GM12878 (cell line): Measurements from ENCODE around the gene HYAL1. TPM values are rescaled to one million over a fixed set of nuclear protein-coding genes. Genes with fewer than 3 reads are reported as not detected.
A peak's percentile ranks its signal among the peaks of the same experiment; 100 is the strongest.

ENCODE experiments used
- ATAC-seq: fragments of 200-7000 bp; cut with Tn5 transposase; 3 replicates; pipeline ENCODE4 v1.9.1; 2020; ENCODE audit warnings: mild to moderate bottlenecking, moderate library complexity
- BruUV-seq: library from RNA; stranded (reverse); fragments of 400-500 nt; replicated peaks from 2 replicates; lab custom pipeline; 2021; lab: Mats Ljungman, UMichigan
- CTCF ChIA-PET: fragments of 300-600 bp; sonication (Branson Sonifier 250); formaldehyde crosslinking; extraction: SDS; loops from one replicate; lab custom pipeline; 2021; ENCODE audit warnings: inconsistent platforms; lab: Yijun Ruan, JAX
- POLR2A ChIA-PET: fragments of 350-600 bp; formaldehyde crosslinking; extraction: SDS; loops from one replicate; lab custom pipeline; 2021; ENCODE audit warnings: inconsistent platforms; lab: Charles Lee
- RAD21 ChIA-PET: fragments of 300-600 bp; sonication (Branson Sonifier 250); formaldehyde crosslinking; loops from one replicate; lab custom pipeline; 2023; ENCODE audit warnings: antibody characterized with exemption; ENCODE audit not compliant: unreplicated experiment; lab: Charles Lee
- SMC1A ChIA-PET: fragments of 300-600 bp; sonication (Branson Sonifier 250); formaldehyde crosslinking; loops from one replicate; lab custom pipeline; 2023; ENCODE audit not compliant: unreplicated experiment, uncharacterized antibody; lab: Charles Lee
- DNase-seq: peaks from one replicate; pipeline ENCODE4 v3.0.0-alpha.2; 2011; ENCODE audit warnings: low read depth, low spot score
- FAIRE-seq: peaks from 3 replicates; lab custom pipeline; 2011; peaks lifted over from hg19 to GRCh38; lab: Jason Lieb, UNC
- H2AFZ ChIP-seq: 2 replicates; pipeline ENCODE4 v1.6.0; 2011; ENCODE audit warnings: low read depth, low read length, control low read depth; ENCODE audit not compliant: control insufficient read depth
- H3K27ac ChIP-seq: 2 replicates; pipeline ENCODE4 v1.5.1; 2011; ENCODE audit warnings: control low read depth; ENCODE audit not compliant: control insufficient read depth, insufficient read depth
- H3K27me3 ChIP-seq, 2 experiments: replicated peaks in 1 of 2; 2 replicates each; pipeline versions ENCODE4 v1.6.0 to v1.6.1; 2011; ENCODE audit warnings: low read length in 1 of 2; ENCODE audit not compliant: control insufficient read depth in 2 of 2, insufficient read depth in 2 of 2
- H3K36me3 ChIP-seq, 2 experiments: 2 replicates each; pipeline ENCODE4 v1.5.1; 2011; ENCODE audit warnings: low read length in 1 of 2; ENCODE audit not compliant: control insufficient read depth in 2 of 2, insufficient read depth in 2 of 2
- H3K4me1 ChIP-seq: 2 replicates; pipeline ENCODE4 v1.6.1; 2011; ENCODE audit warnings: mild to moderate bottlenecking, low read length, moderate library complexity, mixed read lengths; ENCODE audit not compliant: control insufficient read depth, insufficient read depth
- H3K4me2 ChIP-seq: 2 replicates; pipeline ENCODE4 v1.6.0; 2011; ENCODE audit warnings: control low read depth; ENCODE audit not compliant: control insufficient read depth, insufficient read depth
- H3K4me3 ChIP-seq: fragments of 200-600 bp; sonication (generic); 2 replicates; pipeline ENCODE4 v1.5.1; 2016
- H3K79me2 ChIP-seq: 2 replicates; pipeline ENCODE4 v1.6.0; 2011; ENCODE audit warnings: low read length; ENCODE audit not compliant: control insufficient read depth, insufficient read depth
- H3K9ac ChIP-seq: 2 replicates; pipeline ENCODE4 v1.8.0; 2011; ENCODE audit warnings: low read length, control low read depth, mixed read lengths; ENCODE audit not compliant: control insufficient read depth, insufficient read depth
- H3K9me3 ChIP-seq: replicated peaks from 3 replicates; pipeline ENCODE4 v1.5.1; 2011; ENCODE audit warnings: mild to moderate bottlenecking, low read length; ENCODE audit not compliant: control insufficient read depth, insufficient read depth
- H4K20me1 ChIP-seq: 2 replicates; pipeline ENCODE4 v1.6.0; 2011; ENCODE audit not compliant: control insufficient read depth, insufficient read depth
- ASH2L ChIP-seq: fragments of 300-600, 200-600 bp; sonication (generic); IDR thresholded peaks from 2 replicates; pipeline ENCODE4 v1.6.1; 2017; ENCODE audit warnings: low read depth, mild to moderate bottlenecking, borderline replicate concordance
- ATF7 ChIP-seq: fragments of 450-650 bp; IDR thresholded peaks from 2 replicates; pipeline ENCODE4 v1.6.1; 2016; ENCODE audit warnings: low read depth, mild to moderate bottlenecking
- BACH1 ChIP-seq: fragments of 450-650 bp; IDR thresholded peaks from 2 replicates; pipeline ENCODE4 v1.6.1; 2017; ENCODE audit warnings: mild to moderate bottlenecking, borderline replicate concordance
- CBFB ChIP-seq: IDR thresholded peaks from 2 replicates; pipeline ENCODE4 v1.6.1; 2016; ENCODE audit warnings: antibody characterized with exemption, low read depth
- CBX5 ChIP-seq: sonication (generic); IDR thresholded peaks from 2 replicates; pipeline ENCODE4 v1.6.1; 2016; ENCODE audit warnings: low read depth, moderate library complexity, mild to moderate bottlenecking, inconsistent platforms
- CTCF ChIP-seq, 3 experiments: IDR thresholded peaks in 2 of 3; conservative IDR thresholded peaks in 1 of 3; 2 replicates each; pipeline ENCODE4 v1.5.1; 2011; ENCODE audit warnings: low read depth in 3 of 3, low read length in 3 of 3, mild to moderate bottlenecking in 3 of 3, control low read depth in 2 of 3, moderate library complexity in 2 of 3, inconsistent platforms in 1 of 3, mixed read lengths in 1 of 3; ENCODE audit not compliant: control insufficient read depth in 2 of 3, insufficient read depth in 1 of 3; ENCODE audit errors: extremely low read depth in 1 of 3
- GATAD2B ChIP-seq: fragments of 450-650 bp; conservative IDR thresholded peaks from 2 replicates; pipeline ENCODE4 v1.6.1; 2017; ENCODE audit warnings: low read depth, mild to moderate bottlenecking, moderate library complexity
- HDAC2 ChIP-seq: fragments of 200-600 bp; sonication (generic); IDR thresholded peaks from 2 replicates; pipeline ENCODE4 v1.6.1; 2017
- MAX ChIP-seq: IDR thresholded peaks from 2 replicates; pipeline ENCODE4 v1.6.1; 2012; ENCODE audit warnings: low read depth, low read length, improper control_type of control experiment
- MYB ChIP-seq: fragments of 150-350 bp; IDR thresholded peaks from 2 replicates; pipeline ENCODE4 v1.6.1; 2014; ENCODE audit warnings: mild to moderate bottlenecking, low read depth, low read length, borderline replicate concordance
- MYC ChIP-seq: IDR thresholded peaks from 2 replicates; pipeline ENCODE4 v1.6.1; 2011; ENCODE audit warnings: mild to moderate bottlenecking, low read length, moderate library complexity, inconsistent platforms; ENCODE audit not compliant: insufficient read depth, insufficient replicate concordance, insufficient read length, severe bottlenecking
- PBX3 ChIP-seq: IDR thresholded peaks from 2 replicates; pipeline ENCODE4 v1.6.1; 2011; ENCODE audit warnings: mild to moderate bottlenecking, low read depth, low read length, moderate library complexity; ENCODE audit not compliant: insufficient replicate concordance
- POLR2AphosphoS2 ChIP-seq: IDR thresholded peaks from 2 replicates; pipeline ENCODE4 v1.6.1; 2011; ENCODE audit warnings: low read depth, mild to moderate bottlenecking, low read length, improper control_type of control experiment, moderate library complexity
- RAD21 ChIP-seq: IDR thresholded peaks from 2 replicates; pipeline ENCODE4 v1.6.1; 2011; ENCODE audit warnings: mild to moderate bottlenecking, low read depth, low read length, moderate library complexity; ENCODE audit not compliant: insufficient read depth
- SREBF2 ChIP-seq: IDR thresholded peaks from 2 replicates; pipeline ENCODE4 v1.6.1; 2012; ENCODE audit warnings: mild to moderate bottlenecking, low read length
- SRF ChIP-seq, 2 experiments: IDR thresholded peaks; 2 replicates each; pipeline ENCODE4 v1.6.1; 2011; ENCODE audit warnings: low read depth in 2 of 2, low read length in 2 of 2, mild to moderate bottlenecking in 1 of 2, moderate library complexity in 1 of 2
- TBL1XR1 ChIP-seq: IDR thresholded peaks from 2 replicates; pipeline ENCODE4 v1.6.1; 2012; ENCODE audit warnings: low read depth, low read length, improper control_type of control experiment
- ZNF207 ChIP-seq: fragments of 450-650 bp; IDR thresholded peaks from 2 replicates; pipeline ENCODE4 v1.6.1; 2014; ENCODE audit warnings: antibody characterized with exemption, mild to moderate bottlenecking, borderline replicate concordance
- ZNF622 ChIP-seq: fragments of 450-650 bp; IDR thresholded peaks from 2 replicates; pipeline ENCODE4 v1.6.1; 2017; ENCODE audit warnings: mild to moderate bottlenecking, inconsistent platforms
- WGBS: methylation state at CpG from one replicate; pipeline ENCODE4 v1.1.6; 2016; ENCODE audit warnings: low lambda C conversion rate; ENCODE audit not compliant: insufficient replicate concordance, insufficient coverage; ENCODE audit errors: missing lambda C conversion rate; 5-methylcytosine and 5-hydroxymethylcytosine counted together
- in situ Hi-C: fragments of 300-500 bp; cut with MboI; formaldehyde crosslinking; loops from 9 replicates; pipeline ENCODE4 v1.14.3; 2018; ENCODE audit warnings: mixed read lengths
- intact Hi-C: fragments of 100-400 bp; cut with micrococcal nuclease; formaldehyde crosslinking; loops from one replicate; pipeline ENCODE4 v1.14.2; 2022; ENCODE audit not compliant: unreplicated experiment
- polyA plus RNA-seq, 11 experiments: library from polyadenylated mRNA; depleted of rRNA in 4 of 11; unstranded in 6 of 11; stranded (reverse) in 5 of 11; fragments of >200 nt; fragmentation: Nextera tagmentation in 4 of 11; fragmentation: Illumina TruSeq in 1 of 11; extraction: Ambion mirVana in 4 of 11; extraction: Trizol in 1 of 11; gene quantifications; 1 replicate in 1 of 11; 2 replicates in 10 of 11; pipeline versions ENCODE4 v1.2.1 to v1.2.3, GENCODE V29; 2011 to 2016; ENCODE audit warnings: inconsistent platforms in 2 of 11, missing spikeins in 2 of 11, low read depth in 1 of 11
- total RNA-seq, 4 experiments: library from RNA; depleted of rRNA in 3 of 4; stranded (reverse); fragments of >200 nt in 3 of 4; fragmentation: Illumina TruSeq in 1 of 4; extraction: Trizol in 1 of 4; gene quantifications; 2 replicates each; pipeline versions ENCODE4 v1.2.1 to v1.2.3, GENCODE V29; 2013 to 2021

Gene HYAL1
- total and polyA plus RNA-seq, 10 of the 15 experiments (the other 5 are each of a cell fraction or from before 2014, with no cell fraction given), result 0.04 to 0.55 (median 0.18) TPM; not detected in 2

- WGBS, result 11% methylated on average over 44 of the region's 70 CpGs
- ChIA-PET POLR2A (interaction anchor here (0.6 to 1.9 kb wide), 7 partner anchors 12 to 506 kb away, joined by 3 to 7 read pairs (median 4); partner anchors contain the start of genes GNAI2 and LSMEM2), SMC1A (interaction anchor here (0.5 to 2.9 kb wide), 4 partner anchors 12 to 342 kb away, joined by 3 to 10 read pairs (median 4); no protein-coding TSS in a partner anchor), CTCF (interaction anchor here (0.6 to 7.9 kb wide), 15 partner anchors 9 to 134 kb away, joined by 3 to 44 read pairs (median 5); partner anchors contain the start of genes GNAI2, HYAL3, IFRD2 and NAA80), RAD21 (interaction anchor here (0.8 to 2.2 kb wide), 8 partner anchors 12 to 65 kb away, joined by 3 to 18 read pairs (median 6); no protein-coding TSS in a partner anchor)
- Histone ChIP-seq H2AFZ (peak overlapping the region; percentile 46), H3K9ac (peak overlapping the region; percentile 69; the same call in 1 of the 2 replicates), H3K27ac (no peak overlapping the region), H3K27me3 (no peaks in the 10 kb centered on the region), H3K4me2 (peak overlapping the region; percentile 52), H3K79me2 (no peaks in the 10 kb centered on the region), H3K36me3 (peaks cover 12 to 24% of the 10 kb centered on the region in 2 experiments; a peak in 3 of 4 replicates), H3K4me3 (peak overlapping the region; percentile 72; the same call in 1 of the 2 replicates), H3K4me1 (peaks cover 14% of the 10 kb centered on the region), H3K9me3 (peaks cover 13% of the 10 kb centered on the region; the same call in 1 of the 3 replicates), H4K20me1 (no peaks in the 10 kb centered on the region)
- no peak for DNase-seq
- in situ Hi-C loops (no loop called here), intact Hi-C loops (no loop called here)
- peak; percentile 90 for FAIRE-seq
- BruUV-seq, result no TSS peak
- ATAC-seq, result peak; percentile 98
- no peak for TF ChIP-seq SREBF2
- TF ChIP-seq SRF (IDR thresholded peaks at IDR 0.05; ENCODE audit: low read depth in 2 of 2, low read length in 2 of 2), result peak in 1 of 2 experiments; percentile 51; a peak in 1 of 4 replicates
- TF ChIP-seq ASH2L, result no peak
- TF ChIP-seq MAX, result peak; percentile 15; the same call in 1 of the 2 replicates
- peak; percentile 79 for TF ChIP-seq BACH1
- no peak for TF ChIP-seq MYC
- no peak for TF ChIP-seq ZNF207
- TF ChIP-seq HDAC2, result no peak
- peak; percentile 11; the same call in 1 of the 2 replicates for TF ChIP-seq CBFB
- peak; percentile 97 for TF ChIP-seq POLR2AphosphoS2
- no peak for TF ChIP-seq PBX3
- TF ChIP-seq RAD21, result peak; percentile 56; the same call in 1 of the 2 replicates
- TF ChIP-seq CBX5, result no peak
- no peak for TF ChIP-seq MYB
- peak; percentile 65; the same call in 1 of the 2 replicates for TF ChIP-seq GATAD2B
- no peak; the same call in 1 of the 2 replicates for TF ChIP-seq ATF7
- TF ChIP-seq ZNF622, result no peak
- 0 out of 2 replicates have a peak, but pooled peaks have one; percentile 30 for TF ChIP-seq TBL1XR1
- TF ChIP-seq CTCF (IDR thresholded peaks at IDR 0.05 in 2 of 3, conservative IDR thresholded peaks at IDR 0.05 in 1 of 3; ENCODE audit: control insufficient read depth in 2 of 3, extremely low read depth in 1 of 3, insufficient read depth in 1 of 3, low read depth in 3 of 3, low read length in 3 of 3), result peak; percentile 91 to 98 (median 96)
Measured at GRCh38 chr3:50260027-50260941, 43.1 kb downstream of the HYAL1 start.
